RPMI7951 (cell line): ENCODE results near the gene PTPRJ. TPM values are rescaled to one million over a fixed set of nuclear protein-coding genes. Genes with fewer than 3 reads are reported as not detected.
A peak's percentile ranks its signal among the peaks of the same experiment; 100 is the strongest.
"Not testable (repeated sequence)": the region's sequence is repeated elsewhere in the genome, so short reads cannot be mapped to it uniquely, and the experiment has no call there.

Experiments
- DNase-seq: peaks from one replicate; pipeline ENCODE4 v3.0.0-alpha.2; 2012; ENCODE audit warnings: low read depth
- total RNA-seq: library from RNA; depleted of rRNA; stranded (reverse); fragments of >200 nt; shearing (Covaris generic); gene quantifications from 2 replicates; pipeline ENCODE4 v1.2.3, GENCODE V29; 2014

Gene PTPRJ
- total RNA-seq, 1 experiment from 2014 or later, result 13.6 TPM

DNA sequence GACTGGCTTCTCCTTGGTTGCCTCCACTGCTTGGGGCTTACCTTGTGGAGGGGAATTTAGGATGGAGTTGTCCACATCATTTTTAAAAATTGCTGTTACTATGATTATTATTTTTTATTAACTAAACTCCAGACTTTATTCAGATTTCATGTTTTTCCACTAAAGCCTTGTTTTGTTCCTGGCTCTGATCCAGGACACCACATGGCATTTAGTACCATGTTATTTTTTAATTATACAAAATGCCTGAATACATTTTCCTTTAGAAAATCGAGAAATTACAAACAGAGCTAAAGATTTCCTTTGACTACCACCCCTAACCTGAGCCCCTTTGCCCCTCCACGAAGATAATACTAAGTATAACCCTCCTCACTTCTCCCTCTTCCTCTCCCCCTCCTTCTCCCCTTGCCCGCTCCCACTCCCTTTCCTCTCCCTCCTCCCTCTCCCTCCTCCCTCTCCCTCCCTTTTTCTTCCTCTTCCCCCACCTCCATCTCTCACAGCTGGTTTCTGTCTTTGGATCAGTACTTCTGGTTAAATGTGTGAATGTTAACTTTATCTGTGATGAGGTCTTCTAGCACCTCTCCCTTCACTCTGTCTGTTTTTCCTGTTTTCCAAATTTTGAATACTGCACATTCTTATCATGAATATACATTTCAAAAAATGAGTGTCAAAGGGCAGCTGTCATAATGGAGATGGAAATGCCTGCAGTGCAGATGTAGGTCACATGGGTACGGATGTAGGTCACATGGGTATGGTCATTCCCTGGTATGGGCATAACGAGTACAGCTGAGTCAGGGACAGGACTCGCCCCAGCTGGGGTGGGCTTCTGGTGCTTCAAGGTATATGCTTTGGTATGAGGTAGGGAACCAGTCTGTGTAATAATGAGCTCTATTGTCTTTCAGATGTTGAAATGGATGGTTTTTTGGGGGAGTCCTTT, 181.9 kb downstream of the PTPRJ start:
- DNase-seq, result no peak

DNA sequence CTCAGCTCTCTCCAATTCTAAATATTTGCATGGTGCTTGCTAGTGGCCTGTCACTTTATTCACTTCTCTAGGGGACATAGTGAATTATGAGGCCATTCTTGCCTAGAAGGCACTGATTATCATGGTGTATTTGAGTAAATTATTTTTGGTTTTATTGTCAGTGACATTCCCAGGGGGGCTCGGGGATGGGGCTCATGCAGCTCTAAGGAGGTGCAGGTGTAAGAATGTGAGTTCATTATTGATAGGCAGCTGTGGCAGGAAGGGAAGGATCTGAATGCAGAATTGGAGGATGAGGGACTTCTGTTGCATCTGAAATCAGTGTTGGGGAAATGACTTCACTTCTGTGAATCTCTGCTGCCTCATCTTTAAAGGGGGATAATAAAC, 182.5 kb downstream of the PTPRJ start:
- no peak for DNase-seq

DNA sequence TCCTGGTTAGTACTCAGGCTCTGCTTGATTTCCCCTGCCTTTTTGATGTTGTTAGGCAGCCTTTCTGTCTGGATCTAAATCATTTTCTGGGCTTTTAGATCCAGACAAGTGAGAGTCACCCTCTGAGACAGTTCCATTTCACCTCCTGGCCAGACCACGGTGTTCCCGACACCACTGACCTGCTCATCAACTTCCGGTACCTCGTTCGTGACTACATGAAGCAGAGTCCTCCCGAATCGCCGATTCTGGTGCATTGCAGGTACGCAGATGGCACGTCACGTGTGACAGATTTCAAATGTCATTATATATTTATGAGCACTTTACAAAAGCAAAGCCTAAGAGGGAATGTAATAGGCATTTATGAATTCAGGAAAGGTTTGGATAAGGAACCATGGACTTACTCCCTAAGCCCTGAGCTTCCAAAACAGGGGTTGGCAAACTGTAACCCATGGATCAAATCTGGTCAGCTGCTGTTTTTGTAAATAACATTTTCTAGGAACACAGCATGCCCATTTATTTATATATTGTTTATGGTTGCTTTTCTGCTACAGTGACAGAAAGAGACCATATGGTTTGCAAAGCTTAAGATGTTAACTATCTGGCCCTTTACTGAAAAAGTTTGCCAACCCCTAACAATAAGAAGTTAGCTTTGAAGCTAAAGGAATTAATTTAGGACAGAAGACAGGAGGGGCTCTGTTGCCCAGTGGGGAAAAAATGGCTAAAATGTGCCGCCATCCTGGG, 183.2 kb downstream of the PTPRJ start:
- DNase-seq, result no peak

GRCh38 chr11:48164836-48165235, 184.5 kb downstream of the PTPRJ start:
- DNase-seq, result no peak

- no peak for DNase-seq
Measured at GRCh38 chr11:48165426-48165825, 185.1 kb downstream of the PTPRJ start.

DNA sequence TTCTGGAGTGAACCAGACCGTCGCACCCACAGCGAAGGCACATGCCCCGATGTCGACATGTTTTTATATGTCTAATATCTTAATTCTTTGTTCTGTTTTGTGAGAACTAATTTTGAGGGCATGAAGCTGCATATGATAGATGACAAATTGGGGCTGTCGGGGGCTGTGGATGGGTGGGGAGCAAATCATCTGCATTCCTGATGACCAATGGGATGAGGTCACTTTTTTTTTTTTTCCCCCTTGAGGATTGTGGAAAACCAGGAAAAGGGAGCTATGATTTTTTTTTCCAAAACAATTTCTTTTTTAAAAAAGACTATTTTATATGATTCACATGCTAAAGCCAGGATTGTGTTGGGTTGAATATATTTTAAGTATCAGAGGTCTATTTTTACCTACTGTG, 187.0 kb downstream of the PTPRJ start:
- DNase-seq, result peak; percentile 23

- no peak for DNase-seq
Measured at GRCh38 chr11:48168815-48169214, 188.5 kb downstream of the PTPRJ start.

GRCh38 chr11:48169259-48169658, 188.9 kb downstream of the PTPRJ start:
- DNase-seq, result peak; percentile 67

- peak; percentile 94 for DNase-seq
Measured at GRCh38 chr11:48169717-48170116, 189.4 kb downstream of the PTPRJ start.

DNA sequence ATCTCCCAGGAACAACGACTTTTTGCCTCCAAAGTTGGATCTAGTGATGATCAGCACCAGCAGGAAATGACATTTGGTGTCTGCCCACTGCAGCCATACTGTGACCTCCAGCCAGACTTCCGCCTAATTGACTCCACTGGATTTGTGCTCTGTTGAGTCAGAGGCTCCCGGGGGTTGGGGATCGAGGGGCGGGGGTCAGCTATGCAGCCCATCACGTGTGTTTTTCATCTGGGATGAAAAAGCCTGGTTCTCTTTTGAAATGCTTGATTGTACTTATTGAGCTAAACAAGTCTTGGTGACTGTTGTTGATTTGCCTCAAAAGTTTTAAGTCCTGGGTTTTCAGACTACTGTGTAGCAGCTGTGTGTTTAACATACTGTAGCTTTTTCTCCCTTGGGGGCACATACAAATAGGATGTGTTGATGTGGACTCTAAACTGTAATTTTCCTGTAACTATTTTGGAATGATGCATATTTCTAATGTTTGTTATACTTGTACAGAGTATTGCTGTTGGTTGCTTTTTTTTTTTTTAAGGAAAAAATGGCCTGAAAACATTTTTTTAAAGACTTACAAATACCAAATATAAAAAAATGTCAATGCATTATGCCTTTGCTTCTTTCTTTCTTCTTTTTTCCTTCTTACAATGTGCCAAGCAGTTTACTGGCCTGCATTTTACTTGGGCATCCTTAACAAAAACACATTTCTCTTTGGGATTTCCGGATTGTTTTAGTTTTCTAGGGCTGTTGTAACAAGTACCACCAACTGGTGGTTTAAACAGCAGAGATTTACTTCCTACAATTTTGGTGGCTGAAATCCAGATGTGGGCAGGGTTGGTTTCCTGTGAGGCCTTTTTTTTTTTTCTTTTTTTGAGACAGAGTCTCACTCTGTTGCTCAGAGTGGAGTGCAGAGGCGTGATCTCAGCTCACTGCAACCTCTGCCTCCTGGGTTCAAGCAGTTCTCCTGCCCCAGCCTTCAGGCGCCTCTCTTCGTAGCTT, 190.2 kb downstream of the PTPRJ start:
- DNase-seq, result peak; percentile 86

- DNase-seq, result peak; percentile 48
Measured at GRCh38 chr11:48172818-48173609, 192.7 kb downstream of the PTPRJ start.

DNA sequence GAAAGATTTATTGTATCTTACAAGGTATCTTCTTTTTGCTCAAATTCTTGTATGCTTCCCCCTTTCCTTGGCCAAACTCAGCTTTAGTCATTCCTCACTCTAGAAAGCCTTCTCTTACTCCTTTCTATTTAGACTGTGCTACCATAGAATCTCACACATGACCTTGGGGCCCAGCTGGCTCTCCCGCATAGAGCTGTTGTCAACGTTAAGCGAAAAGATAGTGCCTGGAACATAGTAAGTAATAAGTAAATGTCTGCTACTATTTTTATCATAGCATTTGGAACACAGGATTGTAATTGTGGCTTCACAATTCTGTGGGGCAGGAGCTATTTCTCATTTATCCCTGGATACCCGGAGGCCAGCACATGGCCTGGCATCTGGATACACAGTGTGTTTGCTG, 197.3 kb downstream of the PTPRJ start:
- no peak for DNase-seq

DNA sequence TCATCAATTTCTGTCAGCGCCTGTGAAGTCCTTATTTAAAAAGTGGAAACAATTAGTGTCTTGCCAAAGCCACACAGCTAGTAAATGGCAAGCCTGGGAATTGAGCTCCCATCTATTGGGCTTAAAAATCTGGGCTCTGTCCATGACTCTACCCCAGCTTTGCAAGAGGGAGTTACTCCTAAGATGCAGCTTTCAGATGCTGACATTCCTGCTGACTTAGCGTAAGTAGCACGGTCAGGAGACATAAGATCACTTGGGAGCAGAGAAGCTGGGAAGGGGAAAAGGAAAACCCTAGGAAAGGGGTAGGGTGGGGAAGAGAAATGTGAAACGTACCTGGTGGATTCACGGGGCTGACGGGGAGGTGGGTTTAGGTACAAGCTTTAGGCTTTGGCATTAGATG, 200.3 kb downstream of the PTPRJ start:
- no peak for DNase-seq

GRCh38 chr11:48182860-48183526, 202.6 kb downstream of the PTPRJ start:
- DNase-seq, result no peak

- no peak for DNase-seq
Measured at GRCh38 chr11:48184452-48184851, 204.1 kb downstream of the PTPRJ start.

DNA sequence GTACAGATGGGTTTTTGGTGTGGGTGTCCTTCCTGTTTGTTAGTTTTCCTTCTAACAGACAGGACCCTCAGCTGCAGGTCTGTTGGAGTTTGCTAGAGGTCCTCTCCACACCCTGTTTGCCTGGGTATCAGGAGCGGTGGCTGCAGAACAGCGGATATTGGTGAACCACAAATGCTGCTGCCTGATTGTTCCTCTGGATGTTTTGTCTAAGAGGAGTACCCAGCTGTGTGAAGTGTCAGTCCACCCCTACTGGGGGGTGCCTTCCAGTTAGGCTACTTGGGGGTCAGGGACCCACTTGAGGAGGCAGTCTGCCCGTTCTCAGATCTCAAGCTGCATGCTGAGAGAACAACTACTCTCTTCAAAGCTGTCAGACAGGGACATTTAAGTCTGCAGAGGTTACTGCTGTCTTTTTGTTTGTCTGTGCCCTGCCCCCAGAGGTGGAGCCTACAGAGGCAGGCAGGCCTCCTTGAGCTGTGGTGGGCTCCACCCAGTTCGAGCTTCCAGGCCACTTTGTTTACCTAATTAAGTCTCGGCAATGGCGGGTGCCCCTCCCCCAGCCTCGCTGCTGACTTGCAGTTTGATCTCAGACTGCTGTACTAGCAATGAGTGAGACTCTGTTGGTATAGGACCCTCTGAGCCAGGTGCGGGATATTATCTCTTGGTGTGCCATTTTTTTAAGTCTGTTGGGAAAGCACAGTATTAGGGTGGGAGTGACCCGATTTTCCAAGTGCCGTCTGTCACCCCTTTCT, 210.7 kb downstream of the PTPRJ start:
- not testable (repeated sequence) for DNase-seq

DNA sequence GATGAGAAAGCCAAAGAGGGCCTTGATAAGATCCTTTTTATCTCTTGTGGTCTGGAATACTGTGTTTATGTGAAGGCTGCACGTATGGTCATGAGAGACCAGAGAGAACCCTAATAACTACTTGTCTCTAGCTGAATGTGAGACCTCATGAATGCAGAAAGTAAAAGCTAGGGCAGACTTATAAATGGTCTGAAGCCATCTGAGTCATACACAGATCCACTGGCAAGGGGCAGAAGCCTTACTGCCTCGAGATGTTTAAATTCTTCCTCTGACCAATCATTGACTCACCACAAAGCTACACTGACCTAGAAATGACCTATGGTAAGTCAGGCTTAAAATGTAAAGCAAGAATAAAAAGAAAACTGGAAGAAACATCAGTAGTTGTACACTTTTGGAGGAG, 213.5 kb downstream of the PTPRJ start:
- DNase-seq, result peak; percentile 93

DNA sequence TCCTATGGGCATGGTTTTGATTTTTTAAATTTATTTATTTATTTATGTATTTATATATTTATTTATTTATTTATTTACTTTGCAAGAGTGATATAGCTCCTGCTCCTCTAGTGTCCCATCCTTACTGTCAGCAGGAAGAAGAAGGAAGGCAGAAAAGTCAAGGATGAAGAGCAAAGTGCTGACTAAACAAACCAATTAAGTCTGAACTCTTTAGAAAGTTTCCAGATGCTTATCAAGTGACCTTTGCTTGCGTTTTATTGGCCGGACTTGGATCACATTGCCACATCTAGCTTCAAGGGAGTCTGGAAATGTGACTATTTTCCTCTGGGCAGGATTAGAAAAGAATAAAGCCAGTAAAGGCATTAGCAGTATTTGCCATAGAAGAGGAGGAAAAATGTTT, 227.5 kb downstream of the PTPRJ start:
- no peak for DNase-seq

DNA sequence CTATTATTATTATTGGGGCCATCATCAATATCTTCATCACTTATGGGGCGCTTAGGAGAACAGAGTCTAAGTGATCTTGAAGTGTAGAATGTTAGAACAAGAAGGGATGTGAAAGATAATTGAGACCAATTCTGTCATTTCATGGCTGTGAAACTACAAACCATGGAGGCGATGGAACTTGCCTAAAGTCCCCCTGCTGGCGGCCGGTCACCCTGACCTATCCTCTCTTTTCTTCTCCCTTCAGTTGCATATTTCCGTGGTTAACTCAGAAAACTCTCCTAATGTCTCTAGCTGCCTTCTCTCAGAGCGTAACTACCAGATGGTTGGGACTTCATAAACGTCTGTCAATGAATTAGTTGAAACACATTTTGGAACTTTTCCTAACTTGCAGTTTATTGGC, 229.7 kb downstream of the PTPRJ start:
- DNase-seq, result peak; percentile 55

DNA sequence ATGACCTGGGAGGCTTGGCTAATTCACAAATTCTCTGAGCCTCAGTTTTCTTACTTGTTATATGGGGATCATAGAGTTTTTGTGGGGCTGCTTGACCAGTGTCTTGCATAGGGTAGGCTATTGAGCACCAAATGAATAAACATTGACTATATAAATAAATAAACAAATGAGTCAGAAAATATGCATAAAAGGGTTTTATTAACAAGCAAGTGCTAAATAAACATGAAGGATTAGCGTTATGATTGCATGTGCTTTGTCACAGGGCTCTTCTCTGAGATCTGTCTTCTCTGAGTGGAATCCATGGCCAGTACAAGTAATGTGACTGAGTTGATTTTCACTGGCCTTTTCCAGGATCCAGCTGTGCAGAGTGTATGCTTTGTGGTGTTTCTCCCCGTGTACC, 236.2 kb downstream of the PTPRJ start, which contains the start of gene OR4B1:
Gene OR4B1, plus strand, starts transcription at position 301 of the 400 bp plus-strand sequence. Its CDS starts 0 bp downstream, at position 301.
- DNase-seq, result no peak
